AG08396 (cell line): ENCODE data around the gene TBC1D19.

Experiments
- DNase-seq: peaks from one replicate; pipeline ENCODE4 v3.0.0; 2012; ENCODE audit warnings: low spot score, mixed read lengths

TBC1D19 gene

GRCh38 chr4:26782168-26782829 is 198.4 kb downstream of the TBC1D19 start:
- no peak for DNase-seq

GRCh38 chr4:26782830-26783202 is 198.9 kb downstream of the TBC1D19 start:
- DNase-seq, result no peak

- DNase-seq, result no peak
Measured at GRCh38 chr4:26784207-26784865, 200.5 kb downstream of the TBC1D19 start.

- no peak for DNase-seq
Measured at GRCh38 chr4:26785312-26785711, 201.4 kb downstream of the TBC1D19 start.

GRCh38 chr4:26785810-26786209 is 201.9 kb downstream of the TBC1D19 start:
- no peak for DNase-seq

GRCh38 chr4:26786916-26787315 is 203.0 kb downstream of the TBC1D19 start:
- DNase-seq, result no peak

GRCh38 chr4:26787461-26788340 is 203.8 kb downstream of the TBC1D19 start:
- no peak for DNase-seq

GRCh38 chr4:26788341-26788733 is 204.5 kb downstream of the TBC1D19 start:
- DNase-seq, result no peak

GRCh38 chr4:26789208-26789607 is 205.3 kb downstream of the TBC1D19 start:
- DNase-seq, result no peak

GRCh38 chr4:26791346-26791745 is 207.5 kb downstream of the TBC1D19 start:
- DNase-seq, result no peak

- DNase-seq, result no peak
Measured at GRCh38 chr4:26792639-26793038, 208.8 kb downstream of the TBC1D19 start.

- DNase-seq, result no peak
Measured at GRCh38 chr4:26793735-26794134, 209.9 kb downstream of the TBC1D19 start.

- no peak for DNase-seq
Measured at GRCh38 chr4:26796081-26796480, 212.2 kb downstream of the TBC1D19 start.

GRCh38 chr4:26802790-26803189 is 218.9 kb downstream of the TBC1D19 start:
- DNase-seq, result no peak

- DNase-seq, result no peak
Measured at GRCh38 chr4:26803211-26803861, 219.5 kb downstream of the TBC1D19 start.

- DNase-seq, result no peak
Measured at GRCh38 chr4:26804451-26804850, 220.6 kb downstream of the TBC1D19 start.

- DNase-seq, result no peak
Measured at GRCh38 chr4:26804925-26805324, 221.0 kb downstream of the TBC1D19 start.
